GM19455 (cell line): Measurements from ENCODE around the gene ACTR3C.
"Not testable (repeated sequence)": the region's sequence is repeated elsewhere in the genome, so short reads cannot be mapped to it uniquely, and the experiment has no call there.

Source experiments
- ATAC-seq: cut with Tn5 transposase; IDR thresholded peaks from one replicate; pipeline ENCODE4 v1.9.1; 2021; ENCODE audit not compliant: unreplicated experiment

The ACTR3C gene

GRCh38 chr7:150314639-150315239 lies 8.6 kb downstream of the ACTR3C start:
- no peak for ATAC-seq

DNA sequence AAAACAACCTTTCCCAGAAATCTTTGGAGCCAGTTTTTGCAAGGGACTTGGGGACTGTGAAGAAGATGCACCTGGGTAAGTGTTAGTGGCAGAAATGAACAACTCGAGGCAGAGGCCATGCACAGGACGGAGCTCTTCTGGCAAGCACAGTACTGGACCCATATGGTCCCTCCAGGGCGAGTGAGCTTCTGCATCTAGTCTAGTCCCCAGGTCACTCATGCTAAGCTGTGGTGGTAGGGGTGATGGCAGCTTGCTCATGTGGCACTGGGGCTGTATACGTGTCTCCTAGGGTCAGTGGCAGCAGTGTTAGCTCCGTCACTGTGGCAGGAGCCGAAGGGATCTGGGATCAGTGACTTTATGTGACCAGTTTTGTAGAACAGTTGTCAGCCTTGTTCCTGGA lies 9.5 kb downstream of the ACTR3C start:
- ATAC-seq: no peak

DNA sequence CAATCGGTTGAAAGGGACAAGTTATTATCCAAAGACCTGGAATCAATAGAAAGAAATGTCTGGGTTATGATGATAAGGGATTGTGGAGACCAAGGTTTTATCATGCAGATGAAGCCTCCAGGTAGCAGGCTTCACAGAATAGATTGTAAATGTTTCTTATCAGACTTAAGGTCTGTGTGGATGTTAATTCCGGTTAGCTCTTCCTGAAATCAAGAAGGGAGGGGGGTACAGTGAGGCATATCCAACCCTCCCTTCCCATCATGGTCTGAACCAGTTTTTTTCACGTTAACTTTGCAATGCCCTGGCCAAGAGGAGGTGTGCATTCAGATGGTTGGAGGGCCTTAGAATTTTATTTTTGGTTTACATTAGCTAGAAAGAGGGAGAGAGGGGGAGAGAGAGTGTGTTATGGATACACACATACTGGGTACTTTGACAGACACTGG lies 10.0 kb downstream of the ACTR3C start:
- ATAC-seq: no peak

- ATAC-seq: not testable (repeated sequence)
Observed at GRCh38 chr7:150312649-150313366, 10.5 kb downstream of the ACTR3C start.

GRCh38 chr7:150311711-150312110 lies 11.6 kb downstream of the ACTR3C start:
- no peak for ATAC-seq

GRCh38 chr7:150311146-150311545 lies 12.2 kb downstream of the ACTR3C start:
- no peak for ATAC-seq

DNA sequence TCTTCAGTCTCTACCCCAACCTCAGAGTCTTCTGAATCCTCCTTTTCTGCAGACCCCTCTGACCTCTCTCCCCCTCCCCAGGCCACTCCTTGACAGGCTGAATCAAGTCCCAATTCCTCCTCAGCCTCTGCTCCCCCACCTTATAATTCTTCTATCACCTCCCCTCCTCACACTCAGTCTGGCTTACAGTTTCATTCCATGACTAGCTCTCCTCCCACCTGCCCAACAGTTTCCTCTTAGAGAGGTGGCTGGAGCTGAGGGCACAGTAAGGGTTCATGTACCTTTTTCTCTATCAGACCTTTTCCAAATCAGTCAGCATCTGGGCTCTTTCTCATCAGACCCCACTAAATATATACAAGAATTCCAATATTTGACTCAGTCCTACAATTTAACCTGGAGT lies 14.8 kb downstream of the ACTR3C start:
- no peak for ATAC-seq

DNA sequence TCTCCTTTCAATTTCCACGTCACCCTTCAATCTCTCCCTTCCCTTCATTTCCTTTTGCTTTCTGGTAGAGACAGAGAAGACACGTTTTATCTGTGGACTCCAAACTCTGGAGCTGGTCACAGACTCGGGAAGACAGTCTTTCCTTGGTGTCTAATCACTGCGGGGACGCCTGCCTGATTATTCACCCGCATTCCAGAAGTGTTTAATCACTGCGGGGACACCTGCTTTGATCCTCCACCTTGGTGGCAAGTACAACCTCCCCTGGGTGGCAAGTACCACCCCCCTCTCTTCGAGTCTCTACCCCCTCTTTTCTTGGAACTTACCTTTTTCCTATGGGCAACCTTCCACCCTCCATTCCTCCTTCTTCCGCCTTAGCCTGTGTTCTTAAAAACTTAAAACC lies 15.4 kb downstream of the ACTR3C start:
- no peak for ATAC-seq

DNA sequence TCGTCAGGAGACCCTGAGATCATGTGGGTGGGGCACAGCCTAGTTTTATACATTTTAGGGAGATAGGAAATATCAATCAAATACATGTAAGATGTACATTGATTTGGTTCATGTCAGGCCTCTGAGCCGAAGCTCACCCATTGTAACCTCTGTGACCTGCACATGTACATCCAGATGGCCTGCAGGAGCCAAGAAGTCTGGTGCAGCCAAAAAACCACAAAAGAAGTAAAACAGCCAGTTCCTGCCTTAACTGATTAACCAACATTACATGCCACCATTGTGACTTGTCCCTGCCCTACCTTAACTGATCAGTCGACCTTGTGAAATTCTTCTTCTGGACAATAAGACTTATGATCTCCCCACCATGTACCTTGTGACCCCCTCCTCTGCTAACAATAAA lies 16.2 kb downstream of the ACTR3C start:
- no peak for ATAC-seq

GRCh38 chr7:150306377-150306776 lies 17.0 kb downstream of the ACTR3C start:
- ATAC-seq: not testable (repeated sequence)

DNA sequence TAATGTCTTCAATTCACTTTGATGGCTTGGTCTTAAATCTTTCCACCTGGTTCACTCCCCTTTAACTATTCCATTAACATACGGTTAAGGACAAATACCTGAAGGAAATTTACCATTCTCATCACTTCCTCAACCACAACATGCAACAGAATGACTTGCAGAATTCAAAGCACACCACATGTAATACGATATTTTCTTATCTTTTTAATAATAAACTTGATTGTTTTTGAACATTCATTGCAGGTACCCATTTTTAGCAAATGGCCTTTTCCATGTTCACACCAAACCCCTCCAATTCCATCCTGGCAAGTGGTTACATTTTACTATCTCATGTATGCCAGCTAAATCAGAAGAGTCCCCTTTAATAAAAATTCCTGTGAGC lies 17.5 kb downstream of the ACTR3C start:
- ATAC-seq: not testable (repeated sequence)

GRCh38 chr7:150305259-150305902 lies 18.0 kb downstream of the ACTR3C start:
- ATAC-seq: not testable (repeated sequence)

DNA sequence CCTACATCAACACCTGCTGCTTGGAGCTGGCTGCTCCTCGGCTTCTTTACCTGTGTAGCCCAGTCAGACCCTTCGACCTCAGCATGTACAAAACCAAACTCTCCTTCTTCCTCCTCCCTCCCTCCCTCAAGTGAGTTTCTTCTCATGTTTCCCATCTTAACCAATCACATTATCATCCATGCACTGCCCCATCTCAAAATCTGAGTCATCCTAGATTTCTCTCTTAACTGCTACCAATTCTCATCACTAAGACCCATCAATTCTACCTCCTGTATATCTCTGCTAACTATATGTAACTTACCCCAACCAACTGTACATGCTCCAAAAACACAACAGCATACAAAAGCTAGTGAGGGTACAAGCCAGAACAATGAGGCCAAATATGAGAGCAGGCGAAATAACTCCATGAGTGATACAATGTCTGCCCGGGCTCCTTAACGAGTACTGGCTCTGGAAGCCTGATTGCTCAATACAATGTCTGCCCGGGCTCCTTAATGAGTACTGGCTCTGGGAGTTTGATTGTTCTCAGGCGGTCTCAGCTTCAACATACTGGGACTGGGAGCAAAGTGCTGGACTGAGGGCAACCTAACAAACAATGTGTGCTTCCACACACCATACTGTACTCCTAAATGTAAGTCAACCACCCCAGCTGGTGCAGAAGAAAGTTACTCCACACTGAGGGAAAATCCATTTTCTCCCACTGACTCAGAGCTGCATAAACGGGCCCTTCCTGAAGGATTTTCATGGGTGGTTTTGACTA lies 18.7 kb downstream of the ACTR3C start:
- not testable (repeated sequence) for ATAC-seq

- not testable (repeated sequence) for ATAC-seq
Observed at GRCh38 chr7:150302908-150303310, 20.4 kb downstream of the ACTR3C start.

- not testable (repeated sequence) for ATAC-seq
Observed at GRCh38 chr7:150297978-150298377, 25.4 kb downstream of the ACTR3C start.

DNA sequence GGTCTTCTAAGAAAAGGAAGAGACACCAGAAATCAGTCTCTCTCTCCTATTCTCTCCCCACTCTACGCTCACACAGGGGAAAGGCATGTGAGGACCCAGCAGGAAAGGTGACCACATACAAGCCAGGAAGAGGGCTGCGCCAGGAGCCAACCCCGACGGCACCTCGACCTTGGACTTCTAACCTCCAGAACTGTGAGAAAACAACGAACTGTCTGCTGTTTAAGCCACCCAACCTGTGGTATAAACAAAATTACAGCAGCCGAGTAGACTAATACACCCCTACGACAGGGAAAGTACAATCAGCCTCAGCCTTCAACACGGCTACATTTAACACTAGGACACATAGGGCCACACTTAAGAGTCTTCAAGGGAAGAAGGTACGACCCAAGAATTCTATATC lies 26.5 kb downstream of the ACTR3C start:
- ATAC-seq: not testable (repeated sequence)

GRCh38 chr7:150295614-150296013 lies 27.7 kb downstream of the ACTR3C start:
- not testable (repeated sequence) for ATAC-seq

- not testable (repeated sequence) for ATAC-seq
Observed at GRCh38 chr7:150295027-150295426, 28.3 kb downstream of the ACTR3C start.

DNA sequence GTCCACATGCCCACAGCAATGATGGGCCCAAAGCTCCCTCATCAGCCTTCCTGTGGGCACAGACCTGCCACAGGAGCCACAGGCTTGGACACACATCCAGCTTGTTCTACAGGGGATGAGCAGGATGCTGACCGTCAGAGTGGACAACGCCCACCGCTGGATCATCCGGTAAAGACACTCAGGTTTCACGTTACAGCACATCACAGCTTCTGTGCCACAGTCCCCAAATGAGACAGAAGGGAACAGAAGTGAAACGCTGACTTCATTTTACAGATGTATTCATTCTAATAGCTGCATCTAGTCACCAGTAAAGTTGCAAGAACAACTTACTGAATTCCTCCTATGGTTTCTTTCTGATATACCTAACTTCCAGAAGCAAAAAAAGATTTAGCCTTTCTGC lies 33.0 kb downstream of the ACTR3C start:
- ATAC-seq: not testable (repeated sequence)

GRCh38 chr7:150288816-150289215 lies 34.5 kb downstream of the ACTR3C start:
- not testable (repeated sequence) for ATAC-seq

- not testable (repeated sequence) for ATAC-seq
Observed at GRCh38 chr7:150287815-150288214, 35.5 kb downstream of the ACTR3C start.
